Natural killer cell treated with Interleukin-12 subunit alpha and Interleukin-12 subunit beta and Interleukin-15 and Interleukin-18, amount 100 ng/mL, for 72 hours (primary cell): ENCODE results near the gene NT5M. TPM values are rescaled to one million over a fixed set of nuclear protein-coding genes. Genes with fewer than 3 reads are reported as not detected.

Experiments used
- ATAC-seq, 2 donors: fragments of 150-1000 bp; cut with Tn5 transposase in 1 of 2; sonication (Bioruptor Pico), chemical (Tn5 transposase) in 1 of 2; 2 replicates each; pipeline ENCODE4 v1.10.0; 2021
- DNase-seq: peaks from one replicate; pipeline ENCODE4 v3.0.0; 2022; ENCODE audit warnings: low spot score
- H3K27ac Mint-ChIP-seq, 2 donors: 1 replicate in 1 of 2; 2 replicates in 1 of 2; pipeline ENCODE4 v1.8.0; 2022; ENCODE audit warnings: mixed read lengths in 2 of 2, mild to moderate bottlenecking in 1 of 2, moderate library complexity in 1 of 2
- H3K27me3 Mint-ChIP-seq, 2 donors: 1 replicate in 1 of 2; 2 replicates in 1 of 2; pipeline ENCODE4 v1.8.0; 2022; ENCODE audit warnings: mixed read lengths in 2 of 2
- H3K36me3 Mint-ChIP-seq: one replicate; pipeline ENCODE4 v1.8.0; 2022; ENCODE audit warnings: mixed read lengths
- H3K4me1 Mint-ChIP-seq, 2 donors: 1 replicate in 1 of 2; 2 replicates in 1 of 2; pipeline ENCODE4 v1.8.0; 2022; ENCODE audit warnings: low read depth in 2 of 2, mixed read lengths in 2 of 2, mild to moderate bottlenecking in 1 of 2
- H3K4me3 Mint-ChIP-seq: one replicate; pipeline ENCODE4 v1.8.0; 2022; ENCODE audit warnings: mixed read lengths
- H3K9me3 Mint-ChIP-seq: 2 replicates; pipeline ENCODE4 v1.8.0; 2022; ENCODE audit warnings: mixed read lengths
- total RNA-seq, 2 donors: library from RNA; stranded (reverse); gene quantifications; one replicate each; pipeline ENCODE4 v1.2.3, GENCODE V29; 2022

Gene NT5M
- total RNA-seq, 2 donors from 2014 or later: 2.0 to 4.5 TPM

- Mint-ChIP-seq H3K4me1 (peaks cover 12 to 16% of the 10 kb centered on the region in 2 donors), H3K4me3 (no peak overlapping the region), H3K36me3 (no peaks in the 10 kb centered on the region), H3K9me3 (no peaks in the 10 kb centered on the region), H3K27ac (no peak overlapping the region), H3K27me3 (peaks cover 11 to 21% of the 10 kb centered on the region in 2 donors)
- DNase-seq (no peak), ATAC-seq (no peak)
Measured at GRCh38 chr17:17385491-17385890, 82.3 kb downstream of the NT5M start.

GRCh38 chr17:17386094-17386800, 83.1 kb downstream of the NT5M start:
- no peak overlapping the region for H3K27ac Mint-ChIP-seq
- peaks cover 12 to 16% of the 10 kb centered on the region in 2 donors for H3K4me1 Mint-ChIP-seq
- ATAC-seq (no peak), DNase-seq (no peak)
- no peak overlapping the region for H3K4me3 Mint-ChIP-seq
- H3K27me3 Mint-ChIP-seq: peaks cover 11 to 20% of the 10 kb centered on the region in 2 donors
- H3K36me3 Mint-ChIP-seq: no peaks in the 10 kb centered on the region
- no peaks in the 10 kb centered on the region for H3K9me3 Mint-ChIP-seq

- H3K4me1 Mint-ChIP-seq: peaks cover 12 to 21% of the 10 kb centered on the region in 2 donors
- H3K4me3 Mint-ChIP-seq: no peak overlapping the region
- no peaks in the 10 kb centered on the region for H3K9me3 Mint-ChIP-seq
- peaks cover 13 to 14% of the 10 kb centered on the region in 2 donors for H3K27me3 Mint-ChIP-seq
- no peak overlapping the region for H3K27ac Mint-ChIP-seq
- no peak for DNase-seq
- no peak for ATAC-seq
- no peaks in the 10 kb centered on the region for H3K36me3 Mint-ChIP-seq
Measured at GRCh38 chr17:17387017-17387497, 83.9 kb downstream of the NT5M start.

GRCh38 chr17:17387498-17388362, 84.6 kb downstream of the NT5M start:
- Mint-ChIP-seq H3K27ac (no peak overlapping the region), H3K27me3 (peaks cover 11 to 14% of the 10 kb centered on the region in 2 donors), H3K4me1 (peaks cover 13 to 23% of the 10 kb centered on the region in 2 donors), H3K9me3 (no peaks in the 10 kb centered on the region), H3K36me3 (no peaks in the 10 kb centered on the region), H3K4me3 (no peak overlapping the region)
- ATAC-seq: no peak
- DNase-seq: no peak

- Mint-ChIP-seq H3K27me3 (peaks cover 7 to 9% of the 10 kb centered on the region in 2 donors), H3K9me3 (no peaks in the 10 kb centered on the region), H3K36me3 (no peaks in the 10 kb centered on the region), H3K4me3 (no peak overlapping the region), H3K4me1 (peaks cover 13 to 20% of the 10 kb centered on the region in 2 donors), H3K27ac (no peak overlapping the region)
- no peak for ATAC-seq
- DNase-seq: no peak
Measured at GRCh38 chr17:17388657-17389496, 85.7 kb downstream of the NT5M start.

GRCh38 chr17:17391668-17392370, 88.6 kb downstream of the NT5M start:
- Mint-ChIP-seq H3K9me3 (no peaks in the 10 kb centered on the region), H3K4me1 (peaks cover 28 to 32% of the 10 kb centered on the region in 2 donors), H3K36me3 (no peaks in the 10 kb centered on the region), H3K27ac (peak overlapping the region; percentile 49 to 79), H3K4me3 (peak overlapping the region; percentile 82), H3K27me3 (peaks cover 7 to 9% of the 10 kb centered on the region in 2 donors)
- DNase-seq (no peak), ATAC-seq (peak; percentile 75 to 76)

- peak overlapping the region in 1 of 2 donors; percentile 66 for H3K27ac Mint-ChIP-seq
- H3K36me3 Mint-ChIP-seq: no peaks in the 10 kb centered on the region
- H3K4me1 Mint-ChIP-seq: peaks cover 30 to 35% of the 10 kb centered on the region in 2 donors
- H3K27me3 Mint-ChIP-seq: peaks cover 5 to 7% of the 10 kb centered on the region in 2 donors
- ATAC-seq (no peak), DNase-seq (no peak)
- no peaks in the 10 kb centered on the region for H3K9me3 Mint-ChIP-seq
- no peak overlapping the region for H3K4me3 Mint-ChIP-seq
Measured at GRCh38 chr17:17393976-17394375, 90.8 kb downstream of the NT5M start.

- Mint-ChIP-seq H3K27me3 (peaks cover 4 to 5% of the 10 kb centered on the region in 2 donors), H3K4me3 (no peak overlapping the region), H3K9me3 (no peaks in the 10 kb centered on the region)
Measured at GRCh38 chr17:17394494-17394893, 91.3 kb downstream of the NT5M start.

GRCh38 chr17:17395246-17395802, 92.2 kb downstream of the NT5M start:
- Mint-ChIP-seq H3K36me3 (no peaks in the 10 kb centered on the region), H3K4me3 (peak overlapping the region; percentile 47), H3K9me3 (no peaks in the 10 kb centered on the region), H3K4me1 (peaks cover 32 to 35% of the 10 kb centered on the region in 2 donors), H3K27me3 (peaks cover 0 to 2% of the 10 kb centered on the region in 2 donors), H3K27ac (peak overlapping the region in 1 of 2 donors; percentile 66)
- no peak for DNase-seq
- no peak for ATAC-seq

More at GRCh38 chr17:17394494-17394893, 91.3 kb downstream of the NT5M start:
- H3K36me3 Mint-ChIP-seq: no peaks in the 10 kb centered on the region
- H3K27ac Mint-ChIP-seq: peak overlapping the region in 1 of 2 donors; percentile 66
- H3K4me1 Mint-ChIP-seq: peaks cover 31 to 35% of the 10 kb centered on the region in 2 donors
- DNase-seq (no peak), ATAC-seq (no peak)

GRCh38 chr17:17395885-17396284, 92.7 kb downstream of the NT5M start:
- Mint-ChIP-seq H3K27ac (peak overlapping the region in 1 of 2 donors; percentile 66), H3K4me3 (no peak overlapping the region), H3K27me3 (peaks cover 0 to 2% of the 10 kb centered on the region in 2 donors), H3K4me1 (peaks cover 33 to 37% of the 10 kb centered on the region in 2 donors), H3K36me3 (no peaks in the 10 kb centered on the region), H3K9me3 (no peaks in the 10 kb centered on the region)
- ATAC-seq: peak; percentile 34 to 62
- DNase-seq: no peak
